Fibroblast of the aortic adventitia (primary cell): ENCODE results near the gene SRRT. TPM values are rescaled to one million over a fixed set of nuclear protein-coding genes. Genes with fewer than 3 reads are reported as not detected.
"Not testable (repeated sequence)": the region's sequence is repeated elsewhere in the genome, so short reads cannot be mapped to it uniquely, and the experiment has no call there.

Experiments used
- DNase-seq: peaks from one replicate; pipeline ENCODE4 v3.0.0-alpha.2; 2010; ENCODE audit warnings: low read depth
- H3K4me3 ChIP-seq: 2 replicates; pipeline ENCODE4 v1.5.1; 2011; ENCODE audit warnings: low read depth, mild to moderate bottlenecking, control low read depth, low read length, moderate library complexity
- CTCF ChIP-seq: IDR thresholded peaks from 2 replicates; pipeline ENCODE4 v1.5.1; 2011; ENCODE audit warnings: mild to moderate bottlenecking, low read length, control low read depth, inconsistent platforms; ENCODE audit not compliant: insufficient read depth
- total RNA-seq: library from RNA; depleted of rRNA; stranded (reverse); fragments of >200 nt; gene quantifications from 2 replicates; pipeline ENCODE4 v1.2.3, GENCODE V29; 2012; ENCODE audit warnings: low replicate concordance

The SRRT gene
- total RNA-seq, 1 donor: 41.2 TPM

- TF ChIP-seq CTCF: no peak
- DNase-seq: no peak
- no peak overlapping the region for H3K4me3 ChIP-seq
Measured at GRCh38 chr7:100839361-100839760, 35.5 kb upstream of the SRRT start.

GRCh38 chr7:100840470-100841100, 34.3 kb upstream of the SRRT start:
- DNase-seq: no peak
- TF ChIP-seq CTCF: no peak
- H3K4me3 ChIP-seq: no peak overlapping the region

- DNase-seq: no peak
- no peak overlapping the region for H3K4me3 ChIP-seq
- TF ChIP-seq CTCF: no peak
Measured at GRCh38 chr7:100847360-100847759, 27.5 kb upstream of the SRRT start.

GRCh38 chr7:100852048-100852872, 22.6 kb upstream of the SRRT start, which contains the start of gene SLC12A9:
SLC12A9 (plus strand) TSS chr7:100852713; CDS start chr7:100854198, 1,485 bp downstream.
- peak within 1 kb of the TSS; percentile 83 for H3K4me3 ChIP-seq
- peak; percentile 90 for TF ChIP-seq CTCF
- DNase-seq: peak; percentile 83

GRCh38 chr7:100854146-100854895, 20.6 kb upstream of the SRRT start:
- DNase-seq: no peak
- H3K4me3 ChIP-seq: no peak overlapping the region
- no peak for TF ChIP-seq CTCF

GRCh38 chr7:100854899-100855298, 20.0 kb upstream of the SRRT start:
- DNase-seq, H3K4me3 ChIP-seq: not testable (repeated sequence)

GRCh38 chr7:100855515-100855914, 19.4 kb upstream of the SRRT start:
- no peak overlapping the region for H3K4me3 ChIP-seq
- no peak for TF ChIP-seq CTCF
- no peak for DNase-seq
